DND-41 (cell line): ENCODE data around the gene MGAT4C.

Experiments used
- ATAC-seq: fragments of 200-7000 bp; cut with Tn5 transposase; 3 replicates; pipeline ENCODE4 v1.9.1; 2021; ENCODE audit warnings: low read depth; ENCODE audit not compliant: insufficient read depth
- DNase-seq: peaks from one replicate; pipeline ENCODE4 v3.0.0-alpha.2; 2020
- H2AFZ ChIP-seq: 2 replicates; pipeline ENCODE4 v1.6.0; 2012; ENCODE audit warnings: low read depth, low read length
- H3K27ac ChIP-seq: 2 replicates; pipeline ENCODE4 v1.5.1; 2012; ENCODE audit warnings: low read length, inconsistent platforms
- H3K27me3 ChIP-seq: fragments of 200-600 bp; sonication (generic); 2 replicates; pipeline ENCODE4 v1.6.0; 2012; ENCODE audit warnings: low read length, mild to moderate bottlenecking, inconsistent platforms; ENCODE audit not compliant: insufficient read depth, poor library complexity
- H3K36me3 ChIP-seq: 2 replicates; pipeline ENCODE4 v1.5.1; 2012; ENCODE audit warnings: low read length, inconsistent platforms; ENCODE audit not compliant: insufficient read depth
- H3K4me1 ChIP-seq: 2 replicates; pipeline ENCODE4 v1.5.1; 2012; ENCODE audit warnings: mild to moderate bottlenecking, low read length; ENCODE audit not compliant: insufficient read depth
- H3K4me2 ChIP-seq: 2 replicates; pipeline ENCODE4 v1.6.0; 2012; ENCODE audit warnings: mild to moderate bottlenecking, moderate library complexity, low read length, inconsistent platforms; ENCODE audit not compliant: insufficient read depth
- H3K4me3 ChIP-seq, 2 experiments: fragments of 200-600 bp in 1 of 2; shearing (Covaris generic) in 1 of 2; 2 replicates each; pipeline ENCODE4 v1.5.1; 2012 to 2016; ENCODE audit warnings: inconsistent platforms in 2 of 2, low read length in 2 of 2, mild to moderate bottlenecking in 2 of 2, low read depth in 1 of 2, moderate library complexity in 1 of 2
- H3K79me2 ChIP-seq: 2 replicates; pipeline ENCODE4 v1.6.0; 2012; ENCODE audit warnings: low read length, inconsistent platforms; ENCODE audit not compliant: insufficient read depth
- H3K9ac ChIP-seq: 2 replicates; pipeline ENCODE4 v1.6.0; 2012; ENCODE audit warnings: low read depth, mild to moderate bottlenecking, inconsistent platforms, low read length, moderate library complexity
- H3K9me3 ChIP-seq: 2 replicates; pipeline ENCODE4 v1.5.1; 2012; ENCODE audit warnings: low read length, moderate library complexity, mild to moderate bottlenecking, inconsistent platforms; ENCODE audit not compliant: insufficient read depth, severe bottlenecking
- H4K20me1 ChIP-seq: 2 replicates; pipeline ENCODE4 v1.6.0; 2012; ENCODE audit warnings: low read length; ENCODE audit not compliant: insufficient read depth
- EZH2 ChIP-seq: IDR thresholded peaks from 3 replicates; pipeline ENCODE4 v1.6.1; 2012; ENCODE audit warnings: borderline replicate concordance, low read depth, mild to moderate bottlenecking, moderate library complexity, low read length, inconsistent platforms; ENCODE audit not compliant: severe bottlenecking
- TF ChIP-seq, protein P1 (sequence below): IDR thresholded peaks from 2 replicates; pipeline ENCODE4 v1.5.1; 2012; ENCODE audit warnings: borderline replicate concordance, low read length, moderate library complexity, mild to moderate bottlenecking; ENCODE audit not compliant: poor library complexity, severe bottlenecking; ENCODE audit errors: extremely low read depth

The MGAT4C gene

DNA sequence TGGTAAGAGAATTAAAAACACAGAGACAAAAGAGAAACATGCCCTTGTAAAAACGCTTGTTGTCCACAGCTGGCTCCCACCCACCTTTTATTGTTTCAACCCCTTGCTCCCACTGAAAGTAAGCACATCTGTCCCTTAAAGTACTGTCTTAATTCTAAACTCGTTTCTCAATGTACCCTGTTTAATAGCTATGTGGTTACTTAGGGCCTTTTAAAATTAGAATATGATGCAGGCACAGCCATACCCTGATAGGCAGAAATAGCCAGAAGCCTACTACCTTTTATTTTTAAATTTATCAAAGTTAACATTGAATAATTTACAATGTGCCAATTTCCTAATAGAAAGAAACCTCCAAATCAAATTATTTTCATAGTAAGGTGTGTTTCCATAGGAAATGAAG, 4.0 kb upstream of the MGAT4C start:
- Histone ChIP-seq H3K79me2 (no peaks in the 10 kb centered on the region), H3K4me1 (no peaks in the 10 kb centered on the region), H3K9ac (no peak overlapping the region), H3K36me3 (no peaks in the 10 kb centered on the region), H3K27ac (no peak overlapping the region), H3K4me3 (no peak overlapping the region), H3K9me3 (no peaks in the 10 kb centered on the region), H3K4me2 (no peak overlapping the region), H4K20me1 (no peaks in the 10 kb centered on the region), H2AFZ (no peak overlapping the region), H3K27me3 (no peaks in the 10 kb centered on the region)
- TF ChIP-seq EZH2 = no peak
- TF ChIP-seq, protein P1, sequence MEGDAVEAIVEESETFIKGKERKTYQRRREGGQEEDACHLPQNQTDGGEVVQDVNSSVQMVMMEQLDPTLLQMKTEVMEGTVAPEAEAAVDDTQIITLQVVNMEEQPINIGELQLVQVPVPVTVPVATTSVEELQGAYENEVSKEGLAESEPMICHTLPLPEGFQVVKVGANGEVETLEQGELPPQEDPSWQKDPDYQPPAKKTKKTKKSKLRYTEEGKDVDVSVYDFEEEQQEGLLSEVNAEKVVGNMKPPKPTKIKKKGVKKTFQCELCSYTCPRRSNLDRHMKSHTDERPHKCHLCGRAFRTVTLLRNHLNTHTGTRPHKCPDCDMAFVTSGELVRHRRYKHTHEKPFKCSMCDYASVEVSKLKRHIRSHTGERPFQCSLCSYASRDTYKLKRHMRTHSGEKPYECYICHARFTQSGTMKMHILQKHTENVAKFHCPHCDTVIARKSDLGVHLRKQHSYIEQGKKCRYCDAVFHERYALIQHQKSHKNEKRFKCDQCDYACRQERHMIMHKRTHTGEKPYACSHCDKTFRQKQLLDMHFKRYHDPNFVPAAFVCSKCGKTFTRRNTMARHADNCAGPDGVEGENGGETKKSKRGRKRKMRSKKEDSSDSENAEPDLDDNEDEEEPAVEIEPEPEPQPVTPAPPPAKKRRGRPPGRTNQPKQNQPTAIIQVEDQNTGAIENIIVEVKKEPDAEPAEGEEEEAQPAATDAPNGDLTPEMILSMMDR = no peak
- ATAC-seq (no peak), DNase-seq (no peak)

DNA sequence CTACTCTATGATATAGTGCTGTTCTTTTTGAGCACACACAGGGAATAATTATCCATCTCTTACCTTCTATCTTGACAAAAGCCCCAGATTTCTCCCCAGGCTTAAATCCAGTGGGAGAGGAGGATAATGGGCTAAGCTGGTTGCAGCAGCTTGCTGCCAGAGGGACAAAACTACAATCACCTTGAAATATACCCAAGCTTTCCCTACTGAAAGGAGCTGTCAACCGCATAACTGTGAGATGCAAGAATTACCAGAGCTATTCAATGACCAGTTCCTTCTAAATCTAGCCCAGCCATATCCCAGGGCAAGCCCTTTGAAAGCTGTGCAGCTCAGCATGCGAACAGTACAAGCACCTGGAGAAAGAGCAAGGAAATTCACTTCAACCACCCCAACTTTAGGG, 943 bp upstream of the MGAT4C start:
- Histone ChIP-seq H3K27me3 (no peaks in the 10 kb centered on the region), H2AFZ (no peak overlapping the region), H3K27ac (no peak overlapping the region), H3K4me2 (no peak overlapping the region), H3K79me2 (no peaks in the 10 kb centered on the region), H3K9me3 (no peaks in the 10 kb centered on the region), H4K20me1 (no peaks in the 10 kb centered on the region), H3K36me3 (no peaks in the 10 kb centered on the region), H3K4me3 (no peak overlapping the region), H3K9ac (no peak overlapping the region), H3K4me1 (no peaks in the 10 kb centered on the region)
- TF ChIP-seq, protein P1 = no peak
- no peak for TF ChIP-seq EZH2
- DNase-seq (no peak), ATAC-seq (no peak)

DNA sequence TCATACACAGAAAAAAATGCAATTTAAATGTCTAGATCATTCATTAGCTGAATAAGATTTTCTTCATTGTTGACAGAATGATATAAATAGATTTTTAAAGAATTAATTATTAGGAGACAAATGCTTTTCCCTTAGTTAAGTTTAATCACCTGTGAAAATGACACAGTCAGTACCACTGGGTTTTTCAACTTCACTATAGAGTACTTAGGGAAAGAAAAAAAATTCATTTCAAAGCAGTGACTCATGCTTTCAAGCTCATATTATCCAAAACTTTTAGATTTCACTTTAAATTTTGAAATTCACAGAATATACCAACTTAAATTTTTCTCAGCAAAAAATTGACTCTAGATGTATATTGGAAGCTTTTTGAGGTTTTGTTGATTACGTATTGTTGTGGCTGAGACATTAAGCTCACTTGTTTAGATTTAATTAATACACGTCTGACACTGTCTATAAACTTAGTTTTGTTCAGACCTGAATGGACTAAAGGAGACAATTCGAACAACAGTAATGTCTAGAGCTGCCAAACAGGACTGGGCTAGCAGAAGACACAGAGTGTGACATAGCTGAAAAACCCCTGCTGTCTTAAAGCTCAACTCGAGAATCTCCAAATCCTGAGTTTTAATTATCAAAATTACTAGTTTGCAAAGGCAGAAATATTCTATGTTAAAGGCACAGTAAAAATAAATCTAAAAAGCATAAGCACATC, 1.6 kb downstream of the MGAT4C start:
- DNase-seq = no peak

More for the DNA sequence above, 1.6 kb downstream of the MGAT4C start:
- no peak overlapping the region for H3K4me3 ChIP-seq
- H3K9me3 ChIP-seq = no peaks in the 10 kb centered on the region
- ATAC-seq = no peak
- H2AFZ ChIP-seq = no peak overlapping the region
- no peaks in the 10 kb centered on the region for H3K27me3 ChIP-seq
- H4K20me1 ChIP-seq = no peaks in the 10 kb centered on the region
- no peak overlapping the region for H3K9ac ChIP-seq
- no peaks in the 10 kb centered on the region for H3K4me1 ChIP-seq
- no peaks in the 10 kb centered on the region for H3K36me3 ChIP-seq
- no peaks in the 10 kb centered on the region for H3K79me2 ChIP-seq
- H3K27ac ChIP-seq = no peak overlapping the region
- H3K4me2 ChIP-seq = no peak overlapping the region
- TF ChIP-seq, protein P1 = no peak
- TF ChIP-seq EZH2 = no peak
